RWPE2 (cell line): ENCODE measurements around the gene NLGN4X.

Experiments used
- ATAC-seq: fragments of 200-7000 bp; cut with Tn5 transposase; 3 replicates; pipeline ENCODE4 v1.9.1; 2021; ENCODE audit warnings: low read depth
- DNase-seq: peaks from one replicate; pipeline ENCODE4 v3.0.0-alpha.2; 2020; ENCODE audit warnings: low spot score
- H3K27ac ChIP-seq: fragments of 450-650 bp; 2 replicates; pipeline ENCODE4 v1.5.1; 2017; ENCODE audit warnings: mild to moderate bottlenecking; ENCODE audit not compliant: poor library complexity, severe bottlenecking
- H3K27me3 ChIP-seq: fragments of 250-450 bp; sonication (Bioruptor Pico); 2 replicates; pipeline ENCODE4 v1.5.1; 2021; ENCODE audit warnings: mild to moderate bottlenecking, moderate library complexity; ENCODE audit not compliant: insufficient read depth, poor library complexity, severe bottlenecking
- H3K36me3 ChIP-seq: fragments of 250-450 bp; sonication (Bioruptor Pico); 2 replicates; pipeline ENCODE4 v1.5.1; 2020; ENCODE audit warnings: low read depth, mild to moderate bottlenecking, moderate library complexity
- H3K4me1 ChIP-seq: fragments of 250-450 bp; sonication (Bioruptor Pico); 2 replicates; pipeline ENCODE4 v1.5.1; 2021; ENCODE audit warnings: mild to moderate bottlenecking, moderate library complexity; ENCODE audit not compliant: insufficient read depth, poor library complexity, severe bottlenecking
- H3K4me3 ChIP-seq: fragments of 250-450 bp; sonication (Bioruptor Pico); 2 replicates; pipeline ENCODE4 v1.5.1; 2021; ENCODE audit warnings: mild to moderate bottlenecking, moderate library complexity; ENCODE audit not compliant: severe bottlenecking
- H3K9me3 ChIP-seq: fragments of 250-450 bp; sonication (Bioruptor Pico); 2 replicates; pipeline ENCODE4 v1.5.1; 2021; ENCODE audit warnings: mild to moderate bottlenecking, moderate library complexity; ENCODE audit not compliant: severe bottlenecking
- TF ChIP-seq, protein P1 (sequence below): fragments of 450-650 bp; IDR thresholded peaks from one replicate; pipeline ENCODE4 v1.5.1; 2017; ENCODE audit warnings: mild to moderate bottlenecking, moderate library complexity; ENCODE audit not compliant: poor library complexity, severe bottlenecking

Gene NLGN4X

DNA sequence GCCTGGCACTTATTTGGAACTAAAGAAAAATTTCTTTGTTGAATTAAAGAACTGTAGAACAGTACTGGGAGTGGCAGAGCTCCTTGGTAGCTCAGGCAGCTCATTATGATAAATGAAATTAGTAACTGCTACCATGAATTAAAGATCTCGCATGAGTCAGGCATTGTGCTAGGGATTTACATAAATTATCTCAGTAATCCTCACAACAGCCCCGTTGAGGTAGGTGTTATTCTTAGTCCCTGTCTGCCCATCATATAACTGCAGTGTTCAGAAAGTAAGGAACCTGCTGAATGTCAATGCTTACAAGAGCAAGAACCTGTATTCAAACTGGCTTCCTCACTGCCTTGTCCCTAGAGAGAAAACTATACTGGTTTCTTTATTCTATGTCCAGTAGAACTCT is 108.3 kb downstream of the NLGN4X start:
- no peak for ATAC-seq
- Histone ChIP-seq H3K36me3 (no peaks in the 10 kb centered on the region), H3K4me3 (no peak overlapping the region), H3K27ac (no peak overlapping the region), H3K27me3 (no peaks in the 10 kb centered on the region), H3K4me1 (no peaks in the 10 kb centered on the region), H3K9me3 (no peaks in the 10 kb centered on the region)
- DNase-seq = no peak
- TF ChIP-seq, protein P1, sequence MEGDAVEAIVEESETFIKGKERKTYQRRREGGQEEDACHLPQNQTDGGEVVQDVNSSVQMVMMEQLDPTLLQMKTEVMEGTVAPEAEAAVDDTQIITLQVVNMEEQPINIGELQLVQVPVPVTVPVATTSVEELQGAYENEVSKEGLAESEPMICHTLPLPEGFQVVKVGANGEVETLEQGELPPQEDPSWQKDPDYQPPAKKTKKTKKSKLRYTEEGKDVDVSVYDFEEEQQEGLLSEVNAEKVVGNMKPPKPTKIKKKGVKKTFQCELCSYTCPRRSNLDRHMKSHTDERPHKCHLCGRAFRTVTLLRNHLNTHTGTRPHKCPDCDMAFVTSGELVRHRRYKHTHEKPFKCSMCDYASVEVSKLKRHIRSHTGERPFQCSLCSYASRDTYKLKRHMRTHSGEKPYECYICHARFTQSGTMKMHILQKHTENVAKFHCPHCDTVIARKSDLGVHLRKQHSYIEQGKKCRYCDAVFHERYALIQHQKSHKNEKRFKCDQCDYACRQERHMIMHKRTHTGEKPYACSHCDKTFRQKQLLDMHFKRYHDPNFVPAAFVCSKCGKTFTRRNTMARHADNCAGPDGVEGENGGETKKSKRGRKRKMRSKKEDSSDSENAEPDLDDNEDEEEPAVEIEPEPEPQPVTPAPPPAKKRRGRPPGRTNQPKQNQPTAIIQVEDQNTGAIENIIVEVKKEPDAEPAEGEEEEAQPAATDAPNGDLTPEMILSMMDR = no peak

DNA sequence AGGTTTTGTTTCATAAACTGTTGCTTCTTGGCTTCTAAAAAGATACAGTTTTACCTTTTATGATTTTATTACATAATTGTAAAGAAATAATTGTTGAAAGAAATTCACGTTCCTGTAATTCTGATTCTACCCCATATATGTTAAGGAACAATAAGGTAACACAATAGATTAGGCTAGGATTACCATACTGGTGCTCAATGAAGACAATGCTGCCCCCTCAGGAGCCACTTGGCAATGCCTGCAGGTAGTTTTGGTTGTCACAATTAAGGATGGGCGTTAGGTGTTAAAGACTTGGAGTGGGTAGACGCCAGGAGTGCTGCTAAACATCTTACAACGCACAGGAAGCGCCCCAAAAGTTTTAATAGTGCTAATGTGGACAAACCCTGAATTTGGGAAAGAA is 133.2 kb downstream of the NLGN4X start:
- Histone ChIP-seq H3K9me3 (no peaks in the 10 kb centered on the region), H3K27ac (no peak overlapping the region), H3K4me1 (no peaks in the 10 kb centered on the region), H3K36me3 (no peaks in the 10 kb centered on the region), H3K27me3 (no peaks in the 10 kb centered on the region), H3K4me3 (no peak overlapping the region)
- DNase-seq = no peak
- TF ChIP-seq, protein P1 = peak; percentile 26
- ATAC-seq = no peak; the same call in 2 of the 3 replicates

DNA sequence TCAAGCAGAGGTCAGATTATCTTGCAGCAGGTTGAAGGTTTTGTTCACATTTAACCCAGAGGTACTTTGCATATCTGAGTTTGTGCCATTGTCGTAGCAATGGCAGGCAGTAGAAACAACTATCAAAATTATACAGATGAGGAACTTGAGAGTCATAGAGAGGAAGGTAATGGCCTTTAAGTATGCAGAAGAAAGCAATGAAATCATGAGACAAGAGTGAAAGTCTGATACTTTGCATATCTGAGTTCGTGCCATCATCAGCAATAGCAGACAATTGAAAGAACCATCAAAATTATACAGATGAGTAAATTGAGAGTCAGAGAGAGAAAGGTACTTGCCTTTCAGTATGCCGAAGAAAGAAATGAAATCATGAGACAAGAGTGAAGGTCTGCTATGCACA is 154.1 kb downstream of the NLGN4X start:
- TF ChIP-seq, protein P1 = no peak
- DNase-seq (no peak), ATAC-seq (no peak)
- H3K27ac ChIP-seq = no peak overlapping the region
- H3K4me3 ChIP-seq = no peak overlapping the region
- no peaks in the 10 kb centered on the region for H3K27me3 ChIP-seq
- no peaks in the 10 kb centered on the region for H3K9me3 ChIP-seq
- H3K4me1 ChIP-seq = no peaks in the 10 kb centered on the region
- H3K36me3 ChIP-seq = no peaks in the 10 kb centered on the region

DNA sequence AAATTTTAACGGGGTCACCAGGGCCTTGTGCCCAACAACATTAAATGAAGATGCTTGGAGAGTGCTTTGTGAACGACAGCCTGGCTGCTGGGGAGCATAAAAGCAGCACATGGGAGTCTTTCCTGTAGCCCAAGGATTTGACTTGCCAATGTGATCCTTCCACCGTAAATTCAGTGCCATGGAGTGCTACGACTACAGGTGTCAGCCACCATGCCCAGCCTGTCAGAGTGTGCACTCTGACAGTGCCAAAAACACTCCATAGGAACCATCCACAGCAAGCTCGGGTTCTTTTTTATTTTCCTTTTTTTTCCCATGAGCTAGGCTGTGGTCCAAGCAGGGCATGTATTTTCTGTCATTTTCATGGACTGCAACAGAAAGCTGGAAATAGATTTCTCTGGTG is 156.9 kb downstream of the NLGN4X start:
- no peak overlapping the region for H3K27ac ChIP-seq
- TF ChIP-seq, protein P1 = no peak
- peaks cover 8% of the 10 kb centered on the region for H3K4me1 ChIP-seq
- no peaks in the 10 kb centered on the region for H3K27me3 ChIP-seq
- no peaks in the 10 kb centered on the region for H3K9me3 ChIP-seq
- no peak overlapping the region for H3K4me3 ChIP-seq
- ATAC-seq = no peak
- no peak for DNase-seq
- H3K36me3 ChIP-seq = no peaks in the 10 kb centered on the region

DNA sequence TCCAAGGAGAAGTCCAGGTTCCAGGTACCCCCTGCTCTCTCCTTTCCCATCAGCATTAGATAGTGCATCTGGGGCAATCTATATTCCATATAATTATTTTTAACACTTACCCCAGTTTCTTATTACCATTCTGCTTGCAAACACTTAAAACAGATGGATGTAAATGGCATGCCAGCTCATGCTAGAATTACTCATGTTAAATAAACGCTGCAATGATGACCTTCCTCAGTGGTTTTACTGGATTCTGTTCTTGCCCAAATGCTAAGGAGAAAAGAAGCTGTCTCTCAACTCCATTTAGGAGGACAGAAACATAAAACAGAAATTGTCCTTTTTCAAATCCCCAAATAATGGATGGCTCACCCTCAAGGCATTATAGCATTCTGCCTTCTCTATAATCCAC is 161.1 kb downstream of the NLGN4X start:
- H3K36me3 ChIP-seq = no peaks in the 10 kb centered on the region
- ATAC-seq = peak; percentile 58; the same call in 2 of the 3 replicates
- H3K27ac ChIP-seq = peak overlapping the region; percentile 20
- TF ChIP-seq, protein P1 = no peak
- H3K27me3 ChIP-seq = no peaks in the 10 kb centered on the region
- H3K4me1 ChIP-seq = peaks cover 8% of the 10 kb centered on the region
- no peak overlapping the region for H3K4me3 ChIP-seq
- DNase-seq = no peak
- H3K9me3 ChIP-seq = no peaks in the 10 kb centered on the region
